ENCODE measurements around the gene SHMT2. TPM values are rescaled to one million over a fixed set of nuclear protein-coding genes. Genes with fewer than 3 reads are reported as not detected.
A peak's percentile ranks its signal among the peaks of the same experiment; 100 is the strongest.

The SHMT2 gene
- total RNA-seq, 1 experiment from 2014 or later, result 274 TPM

- H3K4me3 ChIP-seq (ENCODE audit: low read depth, low read length, poor library complexity, severe bottlenecking), result peak overlapping the region; percentile 50
- POLR2A ChIA-PET (ENCODE audit: low non-redundant PET), result interaction anchor here (0.6 kb wide), 1 partner anchor 13 kb away, joined by 4 read pairs; the partner anchor contains the start of gene SHMT2
- no peaks in the 10 kb centered on the region for H3K9me3 ChIP-seq (ENCODE audit: low read depth, low read length, poor library complexity, severe bottlenecking)
- H3K27me3 ChIP-seq (replicated peaks; ENCODE audit: insufficient read depth, low read depth, low read length, poor library complexity), result peaks cover 12% of the 10 kb centered on the region
- no peak for TF ChIP-seq EZH2 (IDR thresholded peaks at IDR 0.05; ENCODE audit: borderline replicate concordance, low read depth, low read length, poor library complexity, severe bottlenecking)
- no peak for TF ChIP-seq CTCF (conservative IDR thresholded peaks at IDR 0.05; ENCODE audit: low read depth, low read length)
- CTCF ChIA-PET, result interaction anchor here (0.6 to 2.3 kb wide), 12 partner anchors 13 to 217 kb away, joined by 3 to 50 read pairs (median 6); partner anchors contain the start of genes GLI1 and SHMT2
- BruUV-seq (replicated peaks), result no TSS peak
- H3K27ac ChIP-seq (ENCODE audit: low read depth, low read length, poor library complexity, severe bottlenecking), result no peak overlapping the region
- H3K36me3 ChIP-seq (ENCODE audit: insufficient read depth, low read length, poor library complexity, severe bottlenecking), result no peaks in the 10 kb centered on the region
- peaks cover 44% of the 10 kb centered on the region for H3K4me1 ChIP-seq (ENCODE audit: insufficient read depth, low read length, poor library complexity, severe bottlenecking)
- DNase-seq (ENCODE audit: low spot score), result no peak
- intact Hi-C loops (cut with micrococcal nuclease; ENCODE audit: unreplicated experiment), result loop anchor here (5.0 kb wide), 1 partner anchor 115 kb away; the partner anchor contains the start of gene LRP1
These were observed 12.8 kb downstream of the SHMT2 start for GRCh38 chr12:57242329-57242690.

GRCh38 chr12:57242691-57243454 lies 13.4 kb downstream of the SHMT2 start:
- no peak for TF ChIP-seq EZH2 (IDR thresholded peaks at IDR 0.05; ENCODE audit: borderline replicate concordance, low read depth, low read length, poor library complexity, severe bottlenecking)
- TF ChIP-seq CTCF (conservative IDR thresholded peaks at IDR 0.05; ENCODE audit: low read depth, low read length), result peak; percentile 93
- BruUV-seq (replicated peaks), result no TSS peak
- ChIA-PET CTCF (interaction anchor here (0.5 to 2.3 kb wide), 22 partner anchors 14 to 757 kb away, joined by 3 to 50 read pairs (median 6); partner anchors contain the start of genes LRP1, NEMP1 and SHMT2), POLR2A (ENCODE audit: low non-redundant PET) (interaction anchor here (0.6 kb wide), 3 partner anchors 9 to 210 kb away, joined by 4 to 17 read pairs (median 7); partner anchors contain the start of gene SHMT2)
- H3K27ac ChIP-seq (ENCODE audit: low read depth, low read length, poor library complexity, severe bottlenecking), result peak overlapping the region; percentile 49
- H3K4me1 ChIP-seq (ENCODE audit: insufficient read depth, low read length, poor library complexity, severe bottlenecking), result peaks cover 39% of the 10 kb centered on the region
- H3K4me3 ChIP-seq (ENCODE audit: low read depth, low read length, poor library complexity, severe bottlenecking), result peak overlapping the region; percentile 50
- peak; percentile 89 for DNase-seq (ENCODE audit: low spot score)
- H3K36me3 ChIP-seq (ENCODE audit: insufficient read depth, low read length, poor library complexity, severe bottlenecking), result no peaks in the 10 kb centered on the region
- intact Hi-C loops (cut with micrococcal nuclease; ENCODE audit: unreplicated experiment), result loop anchor here (1.0 to 5.0 kb wide), 2 partner anchors 30 to 116 kb away; partner anchors contain the start of gene LRP1
- peaks cover 12% of the 10 kb centered on the region for H3K27me3 ChIP-seq (replicated peaks; ENCODE audit: insufficient read depth, low read depth, low read length, poor library complexity)
- H3K9me3 ChIP-seq (ENCODE audit: low read depth, low read length, poor library complexity, severe bottlenecking), result no peaks in the 10 kb centered on the region

GRCh38 chr12:57243521-57244311 lies 14.2 kb downstream of the SHMT2 start:
- TF ChIP-seq CTCF (conservative IDR thresholded peaks at IDR 0.05; ENCODE audit: low read depth, low read length) (peak; percentile 90), EZH2 (IDR thresholded peaks at IDR 0.05; ENCODE audit: borderline replicate concordance, low read depth, low read length, poor library complexity, severe bottlenecking) (no peak)
- Histone ChIP-seq H3K27me3 (replicated peaks; ENCODE audit: insufficient read depth, low read depth, low read length, poor library complexity) (peaks cover 12% of the 10 kb centered on the region), H3K4me3 (ENCODE audit: low read depth, low read length, poor library complexity, severe bottlenecking) (peak overlapping the region; percentile 50), H3K36me3 (ENCODE audit: insufficient read depth, low read length, poor library complexity, severe bottlenecking) (no peaks in the 10 kb centered on the region), H3K4me1 (ENCODE audit: insufficient read depth, low read length, poor library complexity, severe bottlenecking) (peaks cover 31% of the 10 kb centered on the region), H3K27ac (ENCODE audit: low read depth, low read length, poor library complexity, severe bottlenecking) (peak overlapping the region; percentile 49), H3K9me3 (ENCODE audit: low read depth, low read length, poor library complexity, severe bottlenecking) (no peaks in the 10 kb centered on the region)
- no TSS peak for BruUV-seq (replicated peaks)
- CTCF ChIA-PET, result interaction anchor here (0.5 to 2.3 kb wide), 17 partner anchors 14 to 758 kb away, joined by 3 to 50 read pairs (median 7); partner anchors contain the start of genes LRP1, NEMP1 and SHMT2
- POLR2A ChIA-PET (ENCODE audit: low non-redundant PET), result interaction anchor here (0.5 to 0.6 kb wide), 3 partner anchors 8 to 258 kb away, joined by 3 to 17 read pairs (median 7); no protein-coding TSS in a partner anchor
- intact Hi-C loops (cut with micrococcal nuclease; ENCODE audit: unreplicated experiment), result loop anchor here (1.0 to 5.0 kb wide), 2 partner anchors 30 to 116 kb away; partner anchors contain the start of gene LRP1
- DNase-seq (ENCODE audit: low spot score), result peak; percentile 93

Measured in A673 (cell line).